Measurements from ENCODE around the gene FIGNL2.

DNA sequence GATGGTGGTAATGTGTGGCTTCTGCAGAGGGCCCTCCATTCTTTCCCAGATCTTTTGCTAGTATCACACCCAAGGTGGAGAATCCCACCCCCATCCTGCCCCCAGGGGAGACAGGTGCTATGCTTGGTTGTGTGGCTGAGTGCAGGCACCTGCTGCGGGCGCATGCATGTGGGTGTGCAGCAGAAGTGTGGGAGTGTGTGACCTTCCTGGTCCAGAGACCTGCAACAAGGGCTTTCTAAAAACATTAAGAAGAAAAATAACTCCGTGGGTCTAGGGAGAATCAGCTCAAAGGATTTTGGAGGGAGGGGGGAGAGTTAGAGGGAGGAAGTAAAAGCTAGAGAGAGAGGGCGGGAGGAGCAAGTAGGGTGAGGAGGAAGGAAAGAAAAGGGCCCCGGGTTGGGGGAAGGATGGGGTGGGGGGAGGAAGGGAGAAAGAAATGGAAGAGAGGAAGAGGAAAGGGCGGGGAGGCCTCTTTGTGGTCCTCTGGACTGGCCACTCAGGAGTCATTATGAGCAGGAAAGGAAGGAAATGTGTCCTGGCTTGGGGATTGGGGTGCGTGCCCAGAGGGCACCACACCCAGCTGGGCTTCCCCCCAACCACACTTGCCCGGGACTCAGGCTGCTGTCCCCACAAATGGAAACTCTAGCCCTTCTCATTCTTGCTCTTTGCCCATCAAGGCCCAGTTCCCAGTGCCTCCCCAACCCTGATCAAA is 3.1 kb upstream of the FIGNL2 start:
- TF ChIP-seq EZH2 (IDR thresholded peaks at IDR 0.05) (no peak), CTCF (IDR thresholded peaks at IDR 0.05) (no peak)
